A172 (cell line): ENCODE measurements around the gene PLCG1. TPM values are rescaled to one million over a fixed set of nuclear protein-coding genes. Genes with fewer than 3 reads are reported as not detected.

Experiments
- DNase-seq: peaks from one replicate; pipeline ENCODE4 v3.0.0-alpha.2; 2015; ENCODE audit warnings: low spot score
- total RNA-seq: library from RNA; depleted of rRNA; stranded (reverse); fragments of >200 nt; shearing (Covaris generic); gene quantifications from 2 replicates; pipeline ENCODE4 v1.2.3, GENCODE V29; 2014

PLCG1 gene
- total RNA-seq, 1 experiment from 2014 or later, result 79.6 TPM

- no peak for DNase-seq
Observed at GRCh38 chr20:41179961-41180360, 42.6 kb downstream of the PLCG1 start.

DNA sequence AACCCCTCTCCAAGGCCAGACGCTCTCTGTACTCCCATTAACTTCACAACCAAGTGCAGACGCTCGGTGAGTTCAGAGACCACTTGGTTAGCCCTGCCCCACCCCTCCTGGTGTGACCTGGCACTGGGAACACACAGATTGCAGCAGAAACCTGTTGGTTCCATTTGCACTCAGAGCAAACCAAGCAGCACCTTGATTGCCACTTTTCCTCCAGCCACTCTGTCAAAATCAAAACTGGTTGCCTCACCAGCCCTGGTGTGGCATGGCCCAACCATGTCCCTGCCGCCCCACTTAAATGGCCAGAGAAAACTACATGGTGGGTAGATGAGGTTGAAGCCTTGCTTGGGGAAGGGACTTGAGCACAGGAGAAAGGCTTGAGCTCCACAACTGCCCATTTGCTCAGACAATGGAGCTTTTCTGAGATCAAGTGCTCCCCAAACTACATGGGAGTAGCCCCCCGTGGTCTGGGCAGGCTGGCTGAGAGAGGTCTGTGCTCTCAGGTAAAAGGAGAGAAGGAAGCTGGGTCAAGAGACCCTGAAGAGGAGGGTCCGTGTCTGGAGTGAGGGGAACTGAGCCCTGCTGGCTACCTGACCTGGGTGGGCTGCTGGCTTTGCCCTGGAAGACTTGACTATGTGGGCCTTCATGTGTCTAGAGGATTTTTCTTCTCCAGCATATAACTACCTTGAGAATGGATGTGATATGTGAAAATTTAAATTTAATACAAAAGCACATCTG is 43.4 kb downstream of the PLCG1 start:
- DNase-seq, result no peak

DNA sequence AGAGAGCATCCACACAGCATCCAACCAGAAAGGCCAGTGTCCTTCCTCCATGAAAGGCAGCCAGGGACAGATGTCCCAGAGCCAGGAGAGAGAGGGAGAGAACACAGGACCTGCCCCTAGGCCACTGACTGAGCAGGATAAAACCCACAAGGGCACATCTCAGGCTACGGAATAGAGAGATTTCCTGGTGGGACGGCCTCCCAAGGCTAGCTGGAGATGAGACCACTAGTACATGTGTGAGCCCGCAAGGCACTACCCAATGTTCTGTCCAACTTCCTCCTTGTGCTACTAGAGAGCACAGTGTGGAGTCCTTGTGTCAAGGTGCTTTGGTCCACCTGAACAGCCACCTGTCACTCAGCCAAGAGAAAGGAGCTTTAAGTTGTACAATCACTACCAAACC is 44.2 kb downstream of the PLCG1 start:
- DNase-seq, result no peak

GRCh38 chr20:41182296-41183212 is 45.2 kb downstream of the PLCG1 start:
- no peak for DNase-seq

DNA sequence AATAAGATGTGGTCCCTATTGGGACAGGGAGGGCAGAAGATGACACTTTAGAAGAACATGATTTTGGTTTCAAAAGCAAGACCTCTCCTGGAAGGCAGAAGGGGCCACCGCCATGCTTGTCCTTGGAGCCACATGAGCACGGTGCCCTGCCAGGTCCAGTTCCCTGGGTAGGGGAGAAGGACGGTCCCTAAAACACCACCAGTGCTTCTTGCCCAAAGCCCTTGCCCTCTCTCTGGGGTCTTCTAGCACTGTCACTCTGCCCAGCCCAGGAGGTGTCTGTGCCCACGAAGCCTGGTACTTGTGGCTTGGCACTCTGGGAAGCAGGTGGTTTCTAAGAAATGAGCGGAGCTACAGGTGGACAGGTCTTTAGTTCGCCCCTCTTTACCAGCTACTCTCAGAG is 46.0 kb downstream of the PLCG1 start:
- DNase-seq, result no peak

- no peak for DNase-seq
Observed at GRCh38 chr20:41183831-41184230, 46.5 kb downstream of the PLCG1 start.

- no peak for DNase-seq
Observed at GRCh38 chr20:41185013-41185757, 47.8 kb downstream of the PLCG1 start.

DNA sequence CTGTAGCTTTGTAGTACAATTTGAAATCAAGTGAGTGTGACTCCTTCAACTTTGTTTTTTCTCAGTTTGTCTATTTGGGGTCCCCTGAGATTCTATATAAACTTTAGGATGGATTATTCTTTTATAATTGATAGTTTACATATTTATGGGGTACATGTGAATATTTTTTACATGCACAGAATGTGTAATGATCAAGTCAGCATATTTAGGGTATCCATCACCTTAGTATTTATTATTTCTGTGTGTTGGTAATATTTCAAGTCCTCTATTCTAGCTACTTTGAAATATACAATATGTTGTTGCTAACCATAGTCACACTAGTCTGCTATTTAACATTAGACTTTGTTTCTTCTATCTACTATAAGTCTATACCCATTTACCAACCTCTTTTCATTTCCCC is 50.3 kb downstream of the PLCG1 start:
- DNase-seq, result no peak

DNA sequence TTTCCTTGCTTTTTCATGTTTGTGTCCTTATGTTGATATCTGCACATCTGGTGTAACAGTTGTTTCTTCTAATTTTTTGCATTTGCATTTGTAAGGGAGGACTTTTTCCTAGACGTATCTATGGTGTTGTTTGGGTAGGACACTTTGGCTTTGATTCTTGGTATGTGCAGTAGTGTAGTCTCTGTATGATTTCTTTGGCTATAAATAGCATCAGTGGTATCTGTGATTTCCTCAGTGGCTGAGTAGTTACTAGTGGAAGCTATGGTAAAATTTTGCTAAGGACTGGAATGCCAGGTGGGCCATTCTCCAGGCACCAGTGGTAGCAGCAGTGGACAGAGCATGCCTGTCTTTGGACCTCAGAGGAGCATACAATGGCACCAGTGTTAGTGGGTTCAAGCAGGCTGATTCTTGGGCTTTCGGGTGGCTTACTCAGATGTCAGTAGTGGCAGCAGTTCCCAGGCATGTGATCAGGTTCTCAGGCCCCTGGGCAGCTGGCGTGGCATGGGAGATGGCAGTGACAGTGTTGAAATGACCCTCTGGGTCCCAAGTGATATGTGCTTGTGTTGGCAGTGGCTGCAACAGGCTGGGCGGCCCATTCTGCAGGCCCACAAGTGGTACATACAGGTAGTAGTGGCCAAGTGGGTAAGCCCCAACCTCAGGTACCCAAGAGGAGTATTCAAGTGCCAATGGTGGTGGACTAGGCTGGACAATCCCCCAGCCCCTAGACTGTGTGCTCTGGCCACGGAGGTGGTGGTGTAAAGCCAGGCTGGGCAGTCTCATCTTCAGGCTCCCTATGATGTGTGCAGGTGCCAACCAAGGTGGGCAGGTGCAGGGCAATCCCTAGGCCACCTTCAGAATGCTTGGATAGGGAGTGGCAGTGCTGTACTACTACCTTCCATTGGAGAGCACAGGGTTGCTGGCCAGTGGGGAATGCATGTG is 54.5 kb downstream of the PLCG1 start:
- DNase-seq, result no peak

- DNase-seq, result no peak
Observed at GRCh38 chr20:41192575-41192974, 55.2 kb downstream of the PLCG1 start.

GRCh38 chr20:41196653-41197225 is 59.4 kb downstream of the PLCG1 start:
- DNase-seq, result no peak

GRCh38 chr20:41198443-41198842 is 61.1 kb downstream of the PLCG1 start:
- no peak for DNase-seq

DNA sequence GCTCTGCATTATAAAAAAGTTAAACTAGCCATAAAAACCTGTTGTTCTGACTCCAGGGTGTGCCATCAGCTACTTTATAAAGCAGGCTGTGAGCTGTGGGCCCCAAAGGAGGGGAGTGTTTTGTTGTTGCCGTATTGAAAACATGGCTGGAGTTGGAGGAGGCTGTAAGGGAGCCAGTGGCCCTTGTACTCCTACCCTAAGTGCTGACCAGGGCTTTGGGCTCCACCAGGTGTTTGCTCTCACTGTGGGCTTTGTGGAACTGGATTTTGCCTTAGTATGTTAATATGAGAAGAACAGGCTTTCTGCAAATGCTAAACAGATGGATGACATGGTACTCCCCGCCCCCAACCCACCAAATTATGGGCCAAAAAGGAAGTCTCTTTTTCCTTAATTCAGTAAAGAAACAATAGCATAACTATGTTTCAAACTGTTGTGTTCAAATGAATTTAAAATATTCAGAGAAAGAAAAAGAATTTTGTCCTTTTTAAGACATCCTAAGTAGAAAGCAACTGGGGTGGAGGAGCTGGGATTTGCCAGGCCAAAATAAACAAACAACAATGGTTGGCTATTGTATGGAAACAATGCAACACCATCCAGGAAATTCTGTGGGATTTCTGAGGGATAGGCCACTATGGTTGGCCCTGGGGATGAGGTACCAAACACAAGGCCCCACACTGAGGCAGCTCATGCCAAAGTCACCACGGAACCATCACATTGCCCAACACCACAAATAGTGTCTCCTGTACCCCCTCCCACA is 63.3 kb downstream of the PLCG1 start:
- no peak for DNase-seq

DNA sequence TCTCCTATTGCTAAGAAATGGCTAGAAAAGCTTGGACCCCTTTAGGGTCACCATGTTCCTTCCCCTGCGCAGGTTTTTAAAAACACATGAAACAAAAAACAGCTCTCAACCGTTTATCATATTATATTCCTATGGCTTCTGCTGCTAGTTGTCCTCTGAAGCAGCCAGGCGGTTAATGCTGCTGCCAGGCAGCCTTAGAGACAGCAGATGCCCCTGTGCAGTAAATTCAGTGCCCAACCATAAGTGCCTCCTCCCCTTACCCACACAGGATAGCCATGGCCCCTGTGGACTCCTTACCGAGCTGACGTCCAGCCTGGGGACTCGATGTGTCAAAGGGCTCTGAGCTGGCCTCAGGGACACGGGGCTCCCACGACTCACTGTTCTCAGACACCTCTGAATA is 64.4 kb downstream of the PLCG1 start:
- no peak for DNase-seq

GRCh38 chr20:41202426-41202825 is 65.1 kb downstream of the PLCG1 start:
- no peak for DNase-seq

DNA sequence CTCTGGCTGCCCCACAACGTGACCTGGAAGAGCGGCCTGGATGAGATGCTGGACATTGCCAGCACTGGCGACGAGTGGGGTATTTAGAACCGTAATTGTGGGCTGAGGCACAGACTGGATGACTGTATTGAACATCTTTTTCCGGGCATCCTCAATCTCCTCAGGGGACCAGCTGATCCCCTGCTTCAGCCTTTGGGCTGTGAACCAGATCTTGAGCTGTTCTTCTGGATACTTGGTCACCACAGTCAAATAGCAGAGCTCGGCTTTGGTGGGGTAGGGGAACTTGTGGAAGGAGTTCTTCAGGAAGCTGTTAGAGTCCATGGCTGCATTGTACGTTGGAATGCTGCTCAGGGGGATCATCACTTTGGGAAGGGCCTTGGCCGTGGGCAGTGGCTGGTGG is 66.3 kb downstream of the PLCG1 start:
- DNase-seq, result no peak

DNA sequence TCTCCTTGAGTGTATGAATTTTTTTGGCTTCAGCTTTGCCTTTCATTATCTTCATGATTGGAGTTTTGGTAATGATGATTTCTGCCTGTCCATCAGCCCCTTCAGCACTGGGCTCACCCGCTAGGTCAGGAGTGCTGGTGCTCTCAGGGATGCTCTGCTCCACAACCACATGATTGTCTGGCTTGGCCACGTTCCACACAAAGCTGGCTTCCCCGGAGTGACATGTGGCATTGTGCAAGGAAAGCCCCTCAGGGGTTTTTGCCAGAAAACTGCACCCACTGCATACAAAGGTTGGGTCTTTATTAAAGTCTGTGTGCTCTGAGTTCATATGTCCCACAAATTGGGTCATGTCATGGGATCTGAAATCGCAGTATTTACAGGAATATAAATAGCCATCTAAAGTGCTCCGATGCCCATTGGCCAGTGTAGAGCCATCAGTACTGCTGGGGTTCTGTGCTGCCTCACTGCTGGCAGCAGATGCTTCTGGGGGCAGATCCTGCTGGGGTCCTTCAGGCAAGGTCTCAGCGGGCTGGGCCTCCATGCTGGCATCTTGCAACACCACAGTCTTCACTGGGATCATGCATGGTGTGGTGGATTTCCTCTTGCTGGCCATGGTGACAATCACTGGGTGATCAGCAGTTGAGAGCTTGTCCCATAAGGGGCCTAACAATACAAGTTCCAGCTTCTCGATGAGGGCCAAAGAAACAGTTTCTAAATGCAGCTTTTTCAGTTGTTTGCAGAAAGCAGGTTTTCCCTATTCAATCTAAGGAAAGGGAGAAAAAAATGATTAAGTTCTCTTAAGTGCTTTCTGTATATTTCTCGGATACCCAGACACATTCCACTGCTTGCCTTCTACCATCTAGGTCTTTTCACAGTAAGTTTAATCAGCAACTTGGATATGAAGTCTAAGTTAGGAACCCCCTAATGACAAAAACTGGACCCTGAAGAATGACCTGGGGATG is 67.2 kb downstream of the PLCG1 start:
- no peak for DNase-seq

- no peak for DNase-seq
Observed at GRCh38 chr20:41205313-41205712, 68.0 kb downstream of the PLCG1 start.
